Measurements from ENCODE around the gene PPM1H. TPM values are rescaled to one million over a fixed set of nuclear protein-coding genes. Genes with fewer than 3 reads are reported as not detected.

The PPM1H gene
- total RNA-seq, 1 donor from 2014 or later: not detected

- Mint-ChIP-seq H3K4me1 (ENCODE audit: low read depth) (no peaks in the 10 kb centered on the region), H3K36me3 (ENCODE audit: low read depth) (no peaks in the 10 kb centered on the region), H3K27me3 (ENCODE audit: low read depth) (peaks cover 3% of the 10 kb centered on the region), H3K27ac (no peak overlapping the region), H3K4me3 (ENCODE audit: low read depth) (no peak overlapping the region), H3K9me3 (no peaks in the 10 kb centered on the region)
- no peak for DNase-seq (ENCODE audit: low spot score)
- intact Hi-C loops (cut with micrococcal nuclease): no loop called here
These were observed 57.9 kb downstream of the PPM1H start for GRCh38 chr12:62876938-62877548.

- Mint-ChIP-seq H3K27ac (no peak overlapping the region), H3K36me3 (ENCODE audit: low read depth) (no peaks in the 10 kb centered on the region), H3K4me3 (ENCODE audit: low read depth) (no peak overlapping the region), H3K9me3 (no peaks in the 10 kb centered on the region), H3K27me3 (ENCODE audit: low read depth) (no peaks in the 10 kb centered on the region), H3K4me1 (ENCODE audit: low read depth) (no peaks in the 10 kb centered on the region)
- intact Hi-C loops (cut with micrococcal nuclease): no loop called here
- DNase-seq (ENCODE audit: low spot score): no peak
These were observed 61.0 kb downstream of the PPM1H start for GRCh38 chr12:62873826-62874448.

GRCh38 chr12:62873116-62873825, 61.7 kb downstream of the PPM1H start:
- Mint-ChIP-seq H3K9me3 (no peaks in the 10 kb centered on the region), H3K4me1 (ENCODE audit: low read depth) (no peaks in the 10 kb centered on the region), H3K27ac (no peak overlapping the region), H3K36me3 (ENCODE audit: low read depth) (no peaks in the 10 kb centered on the region), H3K27me3 (ENCODE audit: low read depth) (no peaks in the 10 kb centered on the region), H3K4me3 (ENCODE audit: low read depth) (no peak overlapping the region)
- no peak for DNase-seq (ENCODE audit: low spot score)
- intact Hi-C loops (cut with micrococcal nuclease): no loop called here

- Mint-ChIP-seq H3K4me3 (ENCODE audit: low read depth) (no peak overlapping the region), H3K36me3 (ENCODE audit: low read depth) (no peaks in the 10 kb centered on the region), H3K9me3 (no peaks in the 10 kb centered on the region)
These were observed 66.1 kb downstream of the PPM1H start for GRCh38 chr12:62868820-62869219.

GRCh38 chr12:62866451-62867082, 68.4 kb downstream of the PPM1H start:
- intact Hi-C loops (cut with micrococcal nuclease): no loop called here
- H3K27ac Mint-ChIP-seq: no peak overlapping the region
- H3K4me1 Mint-ChIP-seq (ENCODE audit: low read depth): no peaks in the 10 kb centered on the region
- no peak for DNase-seq (ENCODE audit: low spot score)
- H3K36me3 Mint-ChIP-seq (ENCODE audit: low read depth): no peaks in the 10 kb centered on the region
- no peaks in the 10 kb centered on the region for H3K9me3 Mint-ChIP-seq
- H3K4me3 Mint-ChIP-seq (ENCODE audit: low read depth): no peak overlapping the region
- peaks cover 4% of the 10 kb centered on the region for H3K27me3 Mint-ChIP-seq (ENCODE audit: low read depth)

More at GRCh38 chr12:62868820-62869219, 66.1 kb downstream of the PPM1H start:
- Mint-ChIP-seq H3K4me1 (ENCODE audit: low read depth) (no peaks in the 10 kb centered on the region), H3K27me3 (ENCODE audit: low read depth) (peaks cover 4% of the 10 kb centered on the region), H3K27ac (no peak overlapping the region)
- intact Hi-C loops (cut with micrococcal nuclease): no loop called here
- DNase-seq (ENCODE audit: low spot score): no peak

GRCh38 chr12:62865937-62866336, 69.0 kb downstream of the PPM1H start:
- H3K27ac Mint-ChIP-seq: no peak overlapping the region
- intact Hi-C loops (cut with micrococcal nuclease): no loop called here
- no peaks in the 10 kb centered on the region for H3K9me3 Mint-ChIP-seq
- peaks cover 4% of the 10 kb centered on the region for H3K27me3 Mint-ChIP-seq (ENCODE audit: low read depth)
- DNase-seq (ENCODE audit: low spot score): no peak
- H3K36me3 Mint-ChIP-seq (ENCODE audit: low read depth): no peaks in the 10 kb centered on the region
- no peaks in the 10 kb centered on the region for H3K4me1 Mint-ChIP-seq (ENCODE audit: low read depth)
- H3K4me3 Mint-ChIP-seq (ENCODE audit: low read depth): no peak overlapping the region

- H3K4me1 Mint-ChIP-seq (ENCODE audit: low read depth): no peaks in the 10 kb centered on the region
- no peak overlapping the region for H3K27ac Mint-ChIP-seq
- no peak overlapping the region for H3K4me3 Mint-ChIP-seq (ENCODE audit: low read depth)
- H3K36me3 Mint-ChIP-seq (ENCODE audit: low read depth): no peaks in the 10 kb centered on the region
- intact Hi-C loops (cut with micrococcal nuclease): no loop called here
- peaks cover 4% of the 10 kb centered on the region for H3K27me3 Mint-ChIP-seq (ENCODE audit: low read depth)
- H3K9me3 Mint-ChIP-seq: no peaks in the 10 kb centered on the region
- no peak for DNase-seq (ENCODE audit: low spot score)
These were observed 69.9 kb downstream of the PPM1H start for GRCh38 chr12:62865065-62865464.

GRCh38 chr12:62862259-62862881, 72.6 kb downstream of the PPM1H start:
- no peak for DNase-seq (ENCODE audit: low spot score)
- intact Hi-C loops (cut with micrococcal nuclease): no loop called here
- H3K4me1 Mint-ChIP-seq (ENCODE audit: low read depth): no peaks in the 10 kb centered on the region
- no peaks in the 10 kb centered on the region for H3K9me3 Mint-ChIP-seq
- H3K36me3 Mint-ChIP-seq (ENCODE audit: low read depth): no peaks in the 10 kb centered on the region
- H3K4me3 Mint-ChIP-seq (ENCODE audit: low read depth): no peak overlapping the region
- peaks cover 4% of the 10 kb centered on the region for H3K27me3 Mint-ChIP-seq (ENCODE audit: low read depth)
- no peak overlapping the region for H3K27ac Mint-ChIP-seq

GRCh38 chr12:62861586-62861985, 73.4 kb downstream of the PPM1H start:
- no peaks in the 10 kb centered on the region for H3K9me3 Mint-ChIP-seq
- intact Hi-C loops (cut with micrococcal nuclease): no loop called here
- H3K27me3 Mint-ChIP-seq (ENCODE audit: low read depth): peaks cover 6% of the 10 kb centered on the region
- DNase-seq (ENCODE audit: low spot score): no peak
- no peaks in the 10 kb centered on the region for H3K36me3 Mint-ChIP-seq (ENCODE audit: low read depth)
- H3K4me3 Mint-ChIP-seq (ENCODE audit: low read depth): no peak overlapping the region
- no peaks in the 10 kb centered on the region for H3K4me1 Mint-ChIP-seq (ENCODE audit: low read depth)
- no peak overlapping the region for H3K27ac Mint-ChIP-seq

GRCh38 chr12:62860501-62861411, 74.2 kb downstream of the PPM1H start:
- intact Hi-C loops (cut with micrococcal nuclease): no loop called here
- DNase-seq (ENCODE audit: low spot score): no peak
- Mint-ChIP-seq H3K9me3 (no peaks in the 10 kb centered on the region), H3K27ac (no peak overlapping the region), H3K4me1 (ENCODE audit: low read depth) (no peaks in the 10 kb centered on the region), H3K4me3 (ENCODE audit: low read depth) (no peak overlapping the region), H3K36me3 (ENCODE audit: low read depth) (no peaks in the 10 kb centered on the region), H3K27me3 (ENCODE audit: low read depth) (peaks cover 6% of the 10 kb centered on the region)

- intact Hi-C loops (cut with micrococcal nuclease): no loop called here
- H3K4me3 Mint-ChIP-seq (ENCODE audit: low read depth): no peak overlapping the region
- no peak overlapping the region for H3K27ac Mint-ChIP-seq
- DNase-seq (ENCODE audit: low spot score): no peak
- H3K36me3 Mint-ChIP-seq (ENCODE audit: low read depth): no peaks in the 10 kb centered on the region
- H3K9me3 Mint-ChIP-seq: no peaks in the 10 kb centered on the region
- H3K4me1 Mint-ChIP-seq (ENCODE audit: low read depth): no peaks in the 10 kb centered on the region
- peaks cover 4% of the 10 kb centered on the region for H3K27me3 Mint-ChIP-seq (ENCODE audit: low read depth)
These were observed 74.9 kb downstream of the PPM1H start for GRCh38 chr12:62860020-62860419.

GRCh38 chr12:62859321-62859737, 75.6 kb downstream of the PPM1H start:
- Mint-ChIP-seq H3K4me3 (ENCODE audit: low read depth) (no peak overlapping the region), H3K4me1 (ENCODE audit: low read depth) (no peaks in the 10 kb centered on the region), H3K9me3 (no peaks in the 10 kb centered on the region), H3K27ac (no peak overlapping the region), H3K27me3 (ENCODE audit: low read depth) (peaks cover 2% of the 10 kb centered on the region), H3K36me3 (ENCODE audit: low read depth) (no peaks in the 10 kb centered on the region)
- intact Hi-C loops (cut with micrococcal nuclease): no loop called here
- no peak for DNase-seq (ENCODE audit: low spot score)
